IMR-90 (cell line): ENCODE results near the gene SLC39A2. TPM values are rescaled to one million over a fixed set of nuclear protein-coding genes. Genes with fewer than 3 reads are reported as not detected.

ENCODE experiments used
- ATAC-seq: fragments of 200-7000 bp; cut with Tn5 transposase; 2 replicates; pipeline ENCODE4 v1.9.1; 2020; ENCODE audit warnings: low read depth, mild to moderate bottlenecking, moderate library complexity
- BruUV-seq: library from RNA; stranded (reverse); fragments of 400-500 nt; replicated peaks from 2 replicates; lab custom pipeline; 2021; lab: Mats Ljungman, UMichigan
- CTCF ChIA-PET: fragments of 300-600 bp; formaldehyde crosslinking; extraction: SDS; loops from one replicate; lab custom pipeline; 2021; ENCODE audit warnings: antibody characterized with exemption; lab: Yijun Ruan, JAX
- POLR2A ChIA-PET: fragments of 300-600 bp; sonication (Branson Sonifier 250); formaldehyde crosslinking; loops from one replicate; lab custom pipeline; 2022; ENCODE audit warnings: antibody characterized with exemption; ENCODE audit not compliant: unreplicated experiment; lab: Charles Lee
- DNase-seq: peaks from one replicate; pipeline ENCODE4 v3.0.0; 2013
- H2AFZ ChIP-seq: replicated peaks from 2 replicates; pipeline ENCODE3; 2013; ENCODE audit warnings: low read length, mild to moderate bottlenecking; ENCODE audit not compliant: poor library complexity
- H2AK5ac ChIP-seq: 2 replicates; pipeline ENCODE4 v1.6.1; 2013; ENCODE audit warnings: low read depth, low read length, inconsistent platforms
- H2AK9ac ChIP-seq: replicated peaks from 2 replicates; pipeline ENCODE3; 2013; ENCODE audit warnings: mild to moderate bottlenecking, low read depth, low read length, moderate library complexity; ENCODE audit not compliant: poor library complexity
- H2BK120ac ChIP-seq: 2 replicates; pipeline ENCODE4 v1.6.1; 2013; ENCODE audit warnings: low read depth, low read length, inconsistent platforms
- H2BK15ac ChIP-seq: 3 replicates; pipeline ENCODE4 v1.6.1; 2013; ENCODE audit warnings: low read depth, low read length, inconsistent platforms
- H2BK20ac ChIP-seq: 2 replicates; pipeline ENCODE4 v1.6.1; 2013; ENCODE audit warnings: low read depth, mild to moderate bottlenecking, inconsistent platforms, low read length, moderate library complexity
- H2BK5ac ChIP-seq: 2 replicates; pipeline ENCODE4 v1.6.1; 2013; ENCODE audit warnings: mild to moderate bottlenecking, low read depth, low read length, inconsistent platforms; ENCODE audit not compliant: poor library complexity, severe bottlenecking
- H3K14ac ChIP-seq: replicated peaks from 2 replicates; pipeline ENCODE4 v1.6.1; 2013; ENCODE audit warnings: low read depth, low read length, inconsistent platforms
- H3K18ac ChIP-seq: 2 replicates; pipeline ENCODE4 v1.6.1; 2013; ENCODE audit warnings: low read depth, low read length, control low read depth
- H3K23ac ChIP-seq: 2 replicates; pipeline ENCODE4 v1.6.1; 2013; ENCODE audit warnings: low read depth, low read length, inconsistent platforms
- H3K27ac ChIP-seq: 2 replicates; pipeline ENCODE4 v1.5.1; 2013; ENCODE audit warnings: mild to moderate bottlenecking, control low read depth, low read length; ENCODE audit not compliant: insufficient read depth
- H3K27me3 ChIP-seq: 2 replicates; pipeline ENCODE4 v1.6.1; 2013; ENCODE audit warnings: low read length; ENCODE audit not compliant: control insufficient read depth, insufficient read depth
- H3K36me3 ChIP-seq: 2 replicates; pipeline ENCODE4 v1.6.1; 2013; ENCODE audit warnings: low read length, mixed read lengths; ENCODE audit not compliant: control insufficient read depth, insufficient read depth
- H3K4ac ChIP-seq: 2 replicates; pipeline ENCODE4 v1.6.1; 2013; ENCODE audit warnings: low read depth, low read length, inconsistent platforms
- H3K4me1 ChIP-seq: 2 replicates; pipeline ENCODE4 v1.6.1; 2013; ENCODE audit warnings: low read length, mixed read lengths; ENCODE audit not compliant: control insufficient read depth, insufficient read depth
- H3K4me2 ChIP-seq: 2 replicates; pipeline ENCODE4 v1.6.1; 2013; ENCODE audit warnings: low read depth, mild to moderate bottlenecking, control low read depth, low read length, moderate library complexity
- H3K4me3 ChIP-seq: 2 replicates; pipeline ENCODE4 v1.5.1; 2013; ENCODE audit warnings: low read depth, mild to moderate bottlenecking, control low read depth, low read length, moderate library complexity; ENCODE audit not compliant: insufficient read depth
- H3K56ac ChIP-seq: 2 replicates; pipeline ENCODE4 v1.6.1; 2013; ENCODE audit warnings: low read length, inconsistent platforms; ENCODE audit not compliant: insufficient read depth; ENCODE audit errors: extremely low read depth
- H3K79me1 ChIP-seq, 2 experiments: 2 replicates each; pipeline ENCODE4 v1.6.1; 2013; ENCODE audit warnings: low read length in 2 of 2, inconsistent platforms in 1 of 2, low read depth in 1 of 2
- H3K9ac ChIP-seq: 2 replicates; pipeline ENCODE4 v1.6.1; 2013; ENCODE audit warnings: low read depth, low read length, control low read depth
- H3K9me1 ChIP-seq: 2 replicates; pipeline ENCODE4 v1.6.1; 2013; ENCODE audit warnings: low read length, inconsistent platforms; ENCODE audit not compliant: insufficient read depth
- H3K9me3 ChIP-seq: 2 replicates; pipeline ENCODE4 v1.6.1; 2013; ENCODE audit warnings: low read length; ENCODE audit not compliant: control insufficient read depth, insufficient read depth
- H4K20me1 ChIP-seq: 2 replicates; pipeline ENCODE4 v1.6.1; 2013; ENCODE audit warnings: low read length, inconsistent platforms; ENCODE audit not compliant: insufficient read depth
- H4K5ac ChIP-seq: 2 replicates; pipeline ENCODE4 v1.6.1; 2013; ENCODE audit warnings: mild to moderate bottlenecking, low read depth, low read length, control low read depth
- H4K8ac ChIP-seq, 2 experiments: 2 replicates each; pipeline ENCODE4 v1.6.1; 2013; ENCODE audit warnings: low read depth in 2 of 2, low read length in 2 of 2, control low read depth in 1 of 2, inconsistent platforms in 1 of 2
- H4K91ac ChIP-seq: 2 replicates; pipeline ENCODE4 v1.6.1; 2013; ENCODE audit warnings: low read depth, low read length, inconsistent platforms; ENCODE audit not compliant: insufficient read depth
- BHLHE40 ChIP-seq: fragments of 150-350 bp; IDR thresholded peaks from 2 replicates; pipeline ENCODE4 v1.6.1; 2016; ENCODE audit warnings: mild to moderate bottlenecking, low read depth, low read length
- CEBPB ChIP-seq: IDR thresholded peaks from 2 replicates; pipeline ENCODE4 v1.6.1; 2012; ENCODE audit warnings: low read depth, low read length, improper control_type of control experiment
- CHD1 ChIP-seq: IDR thresholded peaks from 2 replicates; pipeline ENCODE4 v1.6.1; 2012; ENCODE audit warnings: low read depth, low read length, improper control_type of control experiment
- CTCF ChIP-seq: conservative IDR thresholded peaks from 2 replicates; pipeline ENCODE4 v1.5.1; 2012; ENCODE audit warnings: mild to moderate bottlenecking, low read depth, low read length, improper control_type of control experiment
- FOS ChIP-seq: fragments of 150-350 bp; IDR thresholded peaks from 2 replicates; pipeline ENCODE4 v1.6.1; 2016; ENCODE audit warnings: low read depth, low read length
- MAZ ChIP-seq: IDR thresholded peaks from 2 replicates; pipeline ENCODE4 v1.6.1; 2012; ENCODE audit warnings: low read depth, mild to moderate bottlenecking, low read length, improper control_type of control experiment, moderate library complexity, borderline replicate concordance
- NFE2L2 ChIP-seq: fragments of 150-350 bp; IDR thresholded peaks from 2 replicates; pipeline ENCODE4 v1.6.1; 2016; ENCODE audit warnings: low read depth, mild to moderate bottlenecking, low read length
- RCOR1 ChIP-seq: IDR thresholded peaks from 2 replicates; pipeline ENCODE4 v1.6.1; 2012; ENCODE audit warnings: mild to moderate bottlenecking, low read length, improper control_type of control experiment; ENCODE audit not compliant: insufficient replicate concordance
- RFX5 ChIP-seq: IDR thresholded peaks from 2 replicates; pipeline ENCODE4 v1.8.0; 2012; ENCODE audit warnings: low read depth, mild to moderate bottlenecking, low read length, moderate library complexity
- SMC3 ChIP-seq: fragments of 150-350 bp; IDR thresholded peaks from 2 replicates; pipeline ENCODE4 v1.6.1; 2016; ENCODE audit warnings: low read depth, mild to moderate bottlenecking, antibody characterized with exemption, low read length, moderate library complexity
- WGBS, 2 experiments: methylation state at CpG; one replicate each; pipeline versions ENCODE4 v1.1.5 to v1.1.7; 2013; ENCODE audit warnings: missing lambda C conversion rate in 2 of 2; ENCODE audit not compliant: insufficient read length in 1 of 2; ENCODE audit errors: extremely low coverage in 2 of 2; 5-methylcytosine and 5-hydroxymethylcytosine counted together
- dilution Hi-C: fragments of 300-500 bp; cut with HindIII; formaldehyde crosslinking; loops from one replicate; pipeline ENCODE4 v1.14.3; 2018; ENCODE audit warnings: low sequenced_read_pairs; ENCODE audit not compliant: unreplicated experiment
- in situ Hi-C: fragments of 300-500 bp; cut with MboI; formaldehyde crosslinking; loops from 3 replicates; pipeline ENCODE4 v1.14.3; 2019; ENCODE audit warnings: low sequenced_read_pairs, inconsistent platforms, mixed read lengths
- intact Hi-C: fragments of 100-400 bp; cut with micrococcal nuclease; formaldehyde crosslinking; loops from 2 replicates; pipeline ENCODE4 v1.10.0; 2022
- polyA plus RNA-seq, 3 experiments: library from polyadenylated mRNA; depleted of rRNA; stranded (reverse); fragments of >200 nt; gene quantifications; 2 replicates each; pipeline ENCODE4 v1.2.3, GENCODE V29; 2012; ENCODE audit warnings: low replicate concordance in 1 of 3
- total RNA-seq: library from RNA; depleted of rRNA; stranded (reverse); fragments of >200 nt; gene quantifications from 2 replicates; pipeline ENCODE4 v1.2.3, GENCODE V29; 2012

The SLC39A2 gene
- total and polyA plus RNA-seq, 2 of the 4 experiments (the other 2 are of a cell fraction), result not detected

DNA sequence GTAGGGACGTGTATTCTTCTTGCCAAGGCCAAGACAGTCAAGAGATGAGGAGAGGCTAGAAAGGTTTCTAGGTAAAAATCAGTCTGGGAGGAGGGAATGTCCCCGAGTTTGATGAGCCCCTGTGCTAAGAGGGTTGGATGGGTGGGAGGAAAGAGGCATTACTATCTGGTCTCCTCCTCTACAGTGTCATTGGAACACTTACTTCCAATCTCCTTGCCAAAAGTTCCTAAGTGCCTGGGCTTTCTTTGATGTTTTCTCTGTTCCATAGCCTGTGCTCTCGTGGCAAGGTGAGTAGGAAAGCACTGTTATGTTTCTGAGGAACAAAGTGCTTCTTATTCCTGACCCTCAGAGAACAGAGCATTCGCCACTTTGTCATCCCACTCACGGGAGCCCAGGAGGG, 35.6 kb downstream of the SLC39A2 start, which contains the start of gene RNASE13:
Gene RNASE13, minus strand, starts transcription at position 101 of the 400 bp plus-strand sequence. CDS start 519 bp downstream, outside the sequence.
- no peak within 1 kb of the TSS for H3K4ac ChIP-seq
- no peaks in the 10 kb centered on the region for H4K20me1 ChIP-seq
- H3K4me2 ChIP-seq, result no peak within 1 kb of the TSS
- H3K9me1 ChIP-seq, result no peaks in the 10 kb centered on the region
- H2AK9ac ChIP-seq, result no peak within 1 kb of the TSS
- in situ Hi-C loops, result no loop called here
- H4K8ac ChIP-seq, result no peak within 1 kb of the TSS
- H3K9ac ChIP-seq, result no peak within 1 kb of the TSS
- CTCF ChIA-PET, result interaction anchor here (3.8 kb wide), 1 partner anchor 20 kb away, joined by 11 read pairs; no protein-coding TSS in a partner anchor
- H4K5ac ChIP-seq, result no peak within 1 kb of the TSS
- H3K56ac ChIP-seq, result no peak within 1 kb of the TSS
- intact Hi-C loops, result no loop called here
- no TSS peak for BruUV-seq
- no peak for ATAC-seq
- peaks cover 58% of the 10 kb centered on the region for H3K27me3 ChIP-seq
- H2BK120ac ChIP-seq, result no peak within 1 kb of the TSS
- no peak within 1 kb of the TSS for H2AK5ac ChIP-seq
- 58% methylated on average over 2 of the region's 5 CpGs; no CpG with 5 or more reads in 1 of the 2 experiments for WGBS, 2 experiments
- TF ChIP-seq CEBPB, result no peak
- no peak for TF ChIP-seq FOS
- TF ChIP-seq SMC3, result no peak
- no peak for TF ChIP-seq RFX5
- TF ChIP-seq MAZ, result no peak
- TF ChIP-seq NFE2L2, result no peak
- TF ChIP-seq BHLHE40, result no peak
- TF ChIP-seq CHD1, result no peak
- TF ChIP-seq RCOR1, result no peak
- no peak for TF ChIP-seq CTCF
- no peaks in the 10 kb centered on the region for H3K36me3 ChIP-seq
- H2BK15ac ChIP-seq, result no peak within 1 kb of the TSS
- no peaks in the 10 kb centered on the region for H3K79me1 ChIP-seq
- no peak within 1 kb of the TSS for H4K91ac ChIP-seq
- peaks cover 2% of the 10 kb centered on the region; the same call in 1 of the 2 replicates for H3K4me1 ChIP-seq
- no peak within 1 kb of the TSS for H2AFZ ChIP-seq
- DNase-seq, result no peak
- H3K4me3 ChIP-seq, result no peak within 1 kb of the TSS
- no peak within 1 kb of the TSS for H3K23ac ChIP-seq
- no peak within 1 kb of the TSS for H2BK20ac ChIP-seq
- H3K27ac ChIP-seq, result no peak within 1 kb of the TSS
- no peak within 1 kb of the TSS for H3K18ac ChIP-seq
- dilution Hi-C loops, result no loop called here
- H3K14ac ChIP-seq, result no peak within 1 kb of the TSS
- POLR2A ChIA-PET, result no interaction called here
- no peaks in the 10 kb centered on the region for H3K9me3 ChIP-seq
- H2BK5ac ChIP-seq, result no peak within 1 kb of the TSS
